ENCODE measurements around the gene MYH7. TPM values are rescaled to one million over a fixed set of nuclear protein-coding genes. Genes with fewer than 3 reads are reported as not detected.
"Not testable (repeated sequence)": the region's sequence is repeated elsewhere in the genome, so short reads cannot be mapped to it uniquely, and the experiment has no call there.

Gene MYH7
- total RNA-seq, 1 donor from 2014 or later, result not detected

GRCh38 chr14:23418021-23418420 lies 17.4 kb downstream of the MYH7 start:
- no peak overlapping the region for H3K4me3 ChIP-seq (ENCODE audit: low read depth, low read length)
- no peak for TF ChIP-seq CTCF (conservative IDR thresholded peaks at IDR 0.05; ENCODE audit: low read depth, low read length)
- DNase-seq (ENCODE audit: low read depth), result no peak

GRCh38 chr14:23417269-23417668 lies 18.2 kb downstream of the MYH7 start:
- not testable (repeated sequence) for H3K4me3 ChIP-seq (ENCODE audit: low read depth, low read length); DNase-seq (ENCODE audit: low read depth)

GRCh38 chr14:23416801-23417200 lies 18.7 kb downstream of the MYH7 start:
- H3K4me3 ChIP-seq (ENCODE audit: low read depth, low read length), result no peak overlapping the region
- DNase-seq (ENCODE audit: low read depth), result no peak
- TF ChIP-seq CTCF (conservative IDR thresholded peaks at IDR 0.05; ENCODE audit: low read depth, low read length), result no peak

GRCh38 chr14:23415821-23416778 lies 19.4 kb downstream of the MYH7 start:
- DNase-seq (ENCODE audit: low read depth), result no peak
- TF ChIP-seq CTCF (conservative IDR thresholded peaks at IDR 0.05; ENCODE audit: low read depth, low read length), result no peak
- H3K4me3 ChIP-seq (ENCODE audit: low read depth, low read length), result no peak overlapping the region

GRCh38 chr14:23414906-23415820 lies 20.3 kb downstream of the MYH7 start:
- no peak for TF ChIP-seq CTCF (conservative IDR thresholded peaks at IDR 0.05; ENCODE audit: low read depth, low read length)
- no peak for DNase-seq (ENCODE audit: low read depth)
- no peak overlapping the region for H3K4me3 ChIP-seq (ENCODE audit: low read depth, low read length)

GRCh38 chr14:23414254-23414653 lies 21.2 kb downstream of the MYH7 start:
- H3K4me3 ChIP-seq (ENCODE audit: low read depth, low read length), result no peak overlapping the region
- DNase-seq (ENCODE audit: low read depth), result no peak
- no peak for TF ChIP-seq CTCF (conservative IDR thresholded peaks at IDR 0.05; ENCODE audit: low read depth, low read length)

GRCh38 chr14:23413681-23414080 lies 21.8 kb downstream of the MYH7 start:
- no peak for DNase-seq (ENCODE audit: low read depth)
- no peak for TF ChIP-seq CTCF (conservative IDR thresholded peaks at IDR 0.05; ENCODE audit: low read depth, low read length)
- H3K4me3 ChIP-seq (ENCODE audit: low read depth, low read length), result no peak overlapping the region
